Ectodermal cell (in vitro differentiated cells): Measurements from ENCODE around the gene CORIN.

Source experiments
- H3K27ac ChIP-seq: 2 replicates; pipeline ENCODE4 v1.7.0; 2013; ENCODE audit warnings: mild to moderate bottlenecking, low read depth, low read length; ENCODE audit not compliant: insufficient read depth, poor library complexity, severe bottlenecking
- H3K27me3 ChIP-seq: 2 replicates; pipeline ENCODE4 v1.7.0; 2013; ENCODE audit warnings: mild to moderate bottlenecking, low read length; ENCODE audit not compliant: insufficient read depth, control insufficient read depth, poor library complexity, severe bottlenecking
- H3K36me3 ChIP-seq: one replicate; pipeline ENCODE4 v1.7.0; 2013; ENCODE audit warnings: low read length; ENCODE audit not compliant: control insufficient read depth, insufficient read depth
- H3K4me1 ChIP-seq: one replicate; pipeline ENCODE4 v1.7.0; 2013; ENCODE audit warnings: low read length; ENCODE audit not compliant: control insufficient read depth, insufficient read depth
- H3K4me3 ChIP-seq: 2 replicates; pipeline ENCODE4 v1.7.0; 2013; ENCODE audit warnings: low read depth, low read length, control low read depth; ENCODE audit not compliant: insufficient read depth
- H3K9me3 ChIP-seq: 2 replicates; pipeline ENCODE4 v1.7.0; 2013; ENCODE audit warnings: mild to moderate bottlenecking, low read length, moderate library complexity; ENCODE audit not compliant: control insufficient read depth
- WGBS, 2 experiments: methylation state at CpG; one replicate each; pipeline ENCODE4 v1.1.7; 2013; ENCODE audit warnings: missing lambda C conversion rate in 2 of 2; 5-methylcytosine and 5-hydroxymethylcytosine counted together

The CORIN gene

DNA sequence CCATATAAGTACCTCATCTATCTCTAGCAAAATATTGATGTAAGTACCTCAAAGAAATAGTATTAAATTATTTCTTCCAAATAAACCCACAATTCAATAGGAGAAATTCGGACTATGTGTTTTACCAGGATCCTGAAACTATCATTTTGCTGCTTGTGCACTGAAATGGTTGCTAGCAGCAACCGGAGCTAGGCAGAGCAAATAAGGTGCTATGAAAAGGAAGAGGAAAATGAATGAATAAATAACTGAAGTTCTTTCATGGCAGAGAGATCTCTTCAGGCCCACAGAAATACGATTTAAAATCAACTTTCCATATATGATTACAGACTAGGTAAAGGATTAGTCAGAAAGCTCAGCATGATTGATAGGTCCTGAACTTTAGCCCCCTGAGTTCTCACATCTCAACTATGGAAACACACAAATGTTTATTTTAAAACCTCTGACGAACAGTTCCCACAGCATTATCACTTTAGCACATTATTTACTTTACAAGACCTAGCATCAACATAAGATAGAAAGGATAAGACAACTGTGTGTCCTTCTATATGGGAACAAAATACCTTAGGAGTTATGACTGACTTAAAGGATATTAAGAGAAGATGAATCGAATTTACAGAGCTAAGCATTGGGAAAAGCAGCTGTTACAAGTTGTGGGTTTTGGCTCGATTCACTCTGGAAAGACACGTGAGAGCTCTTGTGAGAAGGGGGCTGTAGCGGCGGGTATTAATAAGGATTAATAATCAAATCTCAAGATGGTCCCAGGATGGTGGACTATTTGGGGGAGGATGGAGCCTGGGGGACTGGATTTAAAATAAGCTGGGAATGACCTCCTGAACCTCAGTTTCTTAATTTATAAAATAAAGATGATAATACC, 104.3 kb downstream of the CORIN start:
- H3K4me1 ChIP-seq: no peaks in the 10 kb centered on the region
- H3K27ac ChIP-seq: no peak overlapping the region
- no peaks in the 10 kb centered on the region for H3K9me3 ChIP-seq
- no peaks in the 10 kb centered on the region for H3K27me3 ChIP-seq
- H3K36me3 ChIP-seq: no peaks in the 10 kb centered on the region
- WGBS, 2 experiments: 88 to 91% methylated on average over 9 of the region's 9 CpGs
- H3K4me3 ChIP-seq: no peak overlapping the region

DNA sequence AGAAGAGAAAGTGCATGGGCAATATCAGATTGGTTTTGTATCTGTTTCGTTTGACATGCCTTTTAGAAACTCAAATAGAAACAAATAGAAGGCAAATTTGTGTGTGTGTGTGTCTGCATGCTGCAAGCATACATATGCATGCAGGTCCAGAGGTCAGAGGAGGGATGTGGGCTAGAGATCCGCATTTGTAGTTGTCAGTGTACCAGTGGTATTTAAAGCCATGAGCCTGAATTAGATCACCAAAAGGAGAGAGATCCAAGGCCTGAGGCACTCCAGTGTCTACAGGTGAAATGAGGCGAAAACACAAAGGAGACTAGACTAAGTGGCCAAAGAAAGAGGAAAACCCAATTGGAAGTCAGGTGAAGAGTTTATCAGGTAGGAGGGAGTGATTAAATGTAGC, 106.7 kb downstream of the CORIN start:
- Histone ChIP-seq H3K4me1 (no peaks in the 10 kb centered on the region), H3K27me3 (no peaks in the 10 kb centered on the region), H3K27ac (no peak overlapping the region), H3K36me3 (no peaks in the 10 kb centered on the region), H3K9me3 (no peaks in the 10 kb centered on the region), H3K4me3 (no peak overlapping the region)
- WGBS, 2 experiments: 91 to 93% methylated on average over 3 of the region's 3 CpGs

- H3K4me1 ChIP-seq: no peaks in the 10 kb centered on the region
- no peaks in the 10 kb centered on the region for H3K9me3 ChIP-seq
- no peaks in the 10 kb centered on the region for H3K27me3 ChIP-seq
- H3K27ac ChIP-seq: no peak overlapping the region
- H3K4me3 ChIP-seq: no peak overlapping the region
- 96 to 97% methylated on average over 6 of the region's 6 CpGs for WGBS, 2 experiments
- no peaks in the 10 kb centered on the region for H3K36me3 ChIP-seq
These were observed 108.7 kb downstream of the CORIN start for GRCh38 chr4:47729131-47729680.

DNA sequence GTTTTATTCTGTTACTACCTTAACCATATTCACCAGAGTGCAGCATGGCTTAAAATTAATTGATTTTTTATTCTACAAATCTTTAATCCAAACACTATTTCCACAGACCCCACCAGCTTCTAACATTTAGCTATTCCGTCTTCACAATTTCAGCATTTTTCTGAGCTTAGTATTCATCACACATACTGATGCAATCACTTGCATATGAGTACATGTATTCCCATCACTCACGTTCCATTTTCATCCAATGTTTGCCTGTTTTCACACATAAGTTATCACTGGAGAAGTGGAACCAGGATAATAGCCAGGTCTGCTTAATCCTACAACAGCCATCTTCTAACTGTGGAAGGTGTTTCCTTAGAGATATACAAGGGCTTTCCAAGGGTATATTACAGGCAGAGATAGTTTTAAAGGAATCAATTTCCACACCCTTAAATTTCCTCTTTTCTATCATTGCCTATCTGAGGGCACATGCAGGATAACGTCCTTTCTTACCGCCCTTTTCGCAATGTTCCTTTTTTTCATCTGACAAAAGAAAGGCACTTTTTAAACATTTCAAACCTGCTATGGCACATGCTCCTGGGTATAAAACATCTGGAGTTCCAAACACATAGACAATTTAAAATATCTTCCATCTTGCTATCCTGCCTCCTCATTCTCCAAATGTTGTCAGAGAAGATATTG, 115.8 kb downstream of the CORIN start:
- Histone ChIP-seq H3K27ac (no peak overlapping the region), H3K27me3 (no peaks in the 10 kb centered on the region), H3K4me1 (peaks cover 9% of the 10 kb centered on the region), H3K9me3 (no peaks in the 10 kb centered on the region), H3K4me3 (no peak overlapping the region), H3K36me3 (no peaks in the 10 kb centered on the region)
- 93% methylated on average over 5 of the region's 5 CpGs for WGBS, 2 experiments

DNA sequence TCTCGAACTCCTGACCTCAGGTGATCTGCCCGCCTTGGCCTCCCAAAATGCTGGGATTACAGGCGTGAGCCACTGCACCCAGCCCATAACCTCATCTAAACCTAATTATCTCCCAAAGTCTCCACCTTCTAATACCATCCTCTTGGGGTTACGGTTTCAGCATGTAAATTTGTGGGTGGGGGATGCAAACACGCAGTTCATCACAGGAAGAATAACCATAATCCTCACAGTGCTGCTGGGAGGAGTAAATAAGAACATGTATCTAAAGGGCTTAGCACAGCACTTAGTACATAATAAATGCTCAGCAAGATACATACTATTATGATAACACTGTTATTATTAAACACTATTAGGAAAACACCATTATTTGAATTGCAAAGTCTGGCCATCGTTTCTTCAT, 116.4 kb downstream of the CORIN start:
- H3K36me3 ChIP-seq: no peaks in the 10 kb centered on the region
- WGBS, 2 experiments: 88 to 94% methylated on average over 4 to 6 of the region's 6 CpGs
- H3K27me3 ChIP-seq: no peaks in the 10 kb centered on the region
- no peaks in the 10 kb centered on the region for H3K9me3 ChIP-seq
- no peak overlapping the region for H3K4me3 ChIP-seq
- H3K4me1 ChIP-seq: peaks cover 9% of the 10 kb centered on the region
- H3K27ac ChIP-seq: no peak overlapping the region

GRCh38 chr4:47720787-47721186, 117.1 kb downstream of the CORIN start:
- Histone ChIP-seq H3K36me3 (no peaks in the 10 kb centered on the region), H3K4me1 (peaks cover 9% of the 10 kb centered on the region), H3K4me3 (no peak overlapping the region), H3K27me3 (no peaks in the 10 kb centered on the region), H3K9me3 (no peaks in the 10 kb centered on the region), H3K27ac (no peak overlapping the region)
- 84 to 94% methylated on average over 2 of the region's 2 CpGs for WGBS, 2 experiments

- H3K4me3 ChIP-seq: no peak overlapping the region
- H3K4me1 ChIP-seq: peaks cover 9% of the 10 kb centered on the region
- no peaks in the 10 kb centered on the region for H3K36me3 ChIP-seq
- no peak overlapping the region for H3K27ac ChIP-seq
- no peaks in the 10 kb centered on the region for H3K27me3 ChIP-seq
- WGBS, 2 experiments: 82 to 100% methylated on average over 2 to 4 of the region's 4 CpGs
- H3K9me3 ChIP-seq: no peaks in the 10 kb centered on the region
These were observed 118.3 kb downstream of the CORIN start for GRCh38 chr4:47719576-47719975.

- Histone ChIP-seq H3K27ac (no peak overlapping the region), H3K4me1 (peaks cover 9% of the 10 kb centered on the region), H3K36me3 (no peaks in the 10 kb centered on the region), H3K27me3 (no peaks in the 10 kb centered on the region), H3K4me3 (no peak overlapping the region), H3K9me3 (no peaks in the 10 kb centered on the region)
- WGBS, 2 experiments: 87 to 88% methylated on average over 2 of the region's 2 CpGs
These were observed 119.2 kb downstream of the CORIN start for GRCh38 chr4:47718696-47719095.

GRCh38 chr4:47717188-47717587, 120.7 kb downstream of the CORIN start:
- peaks cover 9% of the 10 kb centered on the region for H3K4me1 ChIP-seq
- H3K4me3 ChIP-seq: no peak overlapping the region
- no peaks in the 10 kb centered on the region for H3K27me3 ChIP-seq
- H3K36me3 ChIP-seq: no peaks in the 10 kb centered on the region
- 7 to 14% methylated on average over 5 of the region's 5 CpGs for WGBS, 2 experiments
- H3K27ac ChIP-seq: no peak overlapping the region
- H3K9me3 ChIP-seq: no peaks in the 10 kb centered on the region

GRCh38 chr4:47715716-47716416, 122.0 kb downstream of the CORIN start:
- H3K4me1 ChIP-seq: peaks cover 9% of the 10 kb centered on the region
- 85 to 89% methylated on average over 2 to 3 of the region's 3 CpGs for WGBS, 2 experiments
- H3K27me3 ChIP-seq: no peaks in the 10 kb centered on the region
- no peaks in the 10 kb centered on the region for H3K36me3 ChIP-seq
- H3K9me3 ChIP-seq: no peaks in the 10 kb centered on the region
- no peak overlapping the region for H3K4me3 ChIP-seq
- H3K27ac ChIP-seq: no peak overlapping the region
